LNCaP clone FGC (cell line): ENCODE results near the gene CLDN9.
"Not testable (repeated sequence)": the region's sequence is repeated elsewhere in the genome, so short reads cannot be mapped to it uniquely, and the experiment has no call there.

ENCODE experiments used
- DNase-seq: peaks from one replicate; pipeline ENCODE4 v3.0.0-alpha.2; 2011; ENCODE audit warnings: low read depth
- H3K4me3 ChIP-seq: 2 replicates; pipeline ENCODE4 v1.5.1; 2011; ENCODE audit warnings: mild to moderate bottlenecking, low read depth, low read length, control low read depth
- CTCF ChIP-seq: IDR thresholded peaks from 2 replicates; pipeline ENCODE4 v1.5.1; 2012; ENCODE audit warnings: mild to moderate bottlenecking; ENCODE audit not compliant: control insufficient read depth, insufficient read depth; ENCODE audit errors: extremely low read depth

The CLDN9 gene

GRCh38 chr16:3047387-3047720, 34.6 kb downstream of the CLDN9 start:
- DNase-seq: no peak
- no peak overlapping the region for H3K4me3 ChIP-seq
- TF ChIP-seq CTCF: no peak

- H3K4me3 ChIP-seq: no peak overlapping the region
- TF ChIP-seq CTCF: no peak
- DNase-seq: no peak
Measured at GRCh38 chr16:3049921-3050481, 37.3 kb downstream of the CLDN9 start.

- no peak for DNase-seq
- H3K4me3 ChIP-seq: no peak overlapping the region
- no peak for TF ChIP-seq CTCF
Measured at GRCh38 chr16:3050487-3050886, 37.8 kb downstream of the CLDN9 start.

- TF ChIP-seq CTCF: no peak
- DNase-seq: no peak
- no peak overlapping the region for H3K4me3 ChIP-seq
Measured at GRCh38 chr16:3051009-3051408, 38.3 kb downstream of the CLDN9 start.

GRCh38 chr16:3051494-3051893, 38.8 kb downstream of the CLDN9 start:
- no peak overlapping the region for H3K4me3 ChIP-seq
- TF ChIP-seq CTCF: no peak
- no peak for DNase-seq

GRCh38 chr16:3052571-3053329, 40.0 kb downstream of the CLDN9 start:
- H3K4me3 ChIP-seq, DNase-seq: not testable (repeated sequence)

- not testable (repeated sequence) for DNase-seq, H3K4me3 ChIP-seq
Measured at GRCh38 chr16:3053330-3053710, 40.6 kb downstream of the CLDN9 start.
